GM06990 (cell line): ENCODE data around the gene TECTA.

ENCODE experiments used
- DNase-seq: peaks from one replicate; pipeline ENCODE4 v3.0.0-alpha.2; 2011; ENCODE audit not compliant: insufficient read length; ENCODE audit errors: extremely low read depth
- H3K27me3 ChIP-seq: replicated peaks from 2 replicates; pipeline ENCODE4 v1.6.0; 2011; ENCODE audit warnings: low read length; ENCODE audit not compliant: control insufficient read depth, insufficient read depth
- H3K36me3 ChIP-seq: 2 replicates; pipeline ENCODE4 v1.5.1; 2011; ENCODE audit warnings: low read length; ENCODE audit not compliant: control insufficient read depth, insufficient read depth
- H3K4me3 ChIP-seq: replicated peaks from 2 replicates; pipeline ENCODE4 v1.5.1; 2011; ENCODE audit warnings: low read depth, mild to moderate bottlenecking, control low read depth, low read length
- TF ChIP-seq, protein P1 (sequence below): IDR thresholded peaks from 2 replicates; pipeline ENCODE4 v1.5.1; 2011; ENCODE audit warnings: low read length, control low read depth, mild to moderate bottlenecking, inconsistent platforms; ENCODE audit not compliant: insufficient read depth, poor library complexity, severe bottlenecking

TECTA gene

DNA sequence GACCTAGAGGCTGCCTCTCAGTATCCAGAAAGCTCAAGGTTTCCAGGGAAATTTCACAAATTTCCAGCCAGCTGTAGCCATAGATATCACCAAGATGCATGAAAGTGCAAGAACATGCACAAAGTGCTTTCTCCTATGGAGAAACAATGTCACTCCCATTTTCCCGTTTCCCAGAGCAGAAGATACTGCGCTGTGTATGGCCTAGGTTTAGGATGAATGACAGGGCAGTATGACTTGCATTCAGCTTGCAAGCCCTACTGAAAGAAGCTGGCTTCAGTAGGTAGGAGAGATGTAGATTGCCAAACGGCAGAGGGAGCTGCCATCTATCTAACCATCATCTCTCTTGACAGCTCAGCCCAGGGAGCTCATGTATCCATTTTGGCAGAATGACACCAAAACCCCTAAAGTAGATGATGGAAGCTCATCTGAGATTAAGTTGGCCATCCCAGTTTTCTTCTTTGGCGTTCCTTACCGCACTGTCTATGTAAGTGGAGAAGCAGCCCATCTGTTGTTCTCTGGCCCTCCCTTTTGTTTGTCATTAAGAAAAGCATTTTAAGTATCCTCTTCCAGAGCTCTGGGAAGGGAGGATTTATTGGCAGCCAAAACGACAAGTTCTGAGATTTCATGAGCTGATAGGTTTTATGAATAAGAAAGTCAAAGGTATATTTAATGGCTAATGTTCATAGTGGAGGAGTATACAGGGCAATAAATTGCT is 4.6 kb downstream of the TECTA start:
- TF ChIP-seq, protein P1, sequence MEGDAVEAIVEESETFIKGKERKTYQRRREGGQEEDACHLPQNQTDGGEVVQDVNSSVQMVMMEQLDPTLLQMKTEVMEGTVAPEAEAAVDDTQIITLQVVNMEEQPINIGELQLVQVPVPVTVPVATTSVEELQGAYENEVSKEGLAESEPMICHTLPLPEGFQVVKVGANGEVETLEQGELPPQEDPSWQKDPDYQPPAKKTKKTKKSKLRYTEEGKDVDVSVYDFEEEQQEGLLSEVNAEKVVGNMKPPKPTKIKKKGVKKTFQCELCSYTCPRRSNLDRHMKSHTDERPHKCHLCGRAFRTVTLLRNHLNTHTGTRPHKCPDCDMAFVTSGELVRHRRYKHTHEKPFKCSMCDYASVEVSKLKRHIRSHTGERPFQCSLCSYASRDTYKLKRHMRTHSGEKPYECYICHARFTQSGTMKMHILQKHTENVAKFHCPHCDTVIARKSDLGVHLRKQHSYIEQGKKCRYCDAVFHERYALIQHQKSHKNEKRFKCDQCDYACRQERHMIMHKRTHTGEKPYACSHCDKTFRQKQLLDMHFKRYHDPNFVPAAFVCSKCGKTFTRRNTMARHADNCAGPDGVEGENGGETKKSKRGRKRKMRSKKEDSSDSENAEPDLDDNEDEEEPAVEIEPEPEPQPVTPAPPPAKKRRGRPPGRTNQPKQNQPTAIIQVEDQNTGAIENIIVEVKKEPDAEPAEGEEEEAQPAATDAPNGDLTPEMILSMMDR: peak; percentile 16
- Histone ChIP-seq H3K36me3 (no peaks in the 10 kb centered on the region), H3K27me3 (no peaks in the 10 kb centered on the region; the same call in 1 of the 2 replicates), H3K4me3 (no peak overlapping the region)
- no peak for DNase-seq

DNA sequence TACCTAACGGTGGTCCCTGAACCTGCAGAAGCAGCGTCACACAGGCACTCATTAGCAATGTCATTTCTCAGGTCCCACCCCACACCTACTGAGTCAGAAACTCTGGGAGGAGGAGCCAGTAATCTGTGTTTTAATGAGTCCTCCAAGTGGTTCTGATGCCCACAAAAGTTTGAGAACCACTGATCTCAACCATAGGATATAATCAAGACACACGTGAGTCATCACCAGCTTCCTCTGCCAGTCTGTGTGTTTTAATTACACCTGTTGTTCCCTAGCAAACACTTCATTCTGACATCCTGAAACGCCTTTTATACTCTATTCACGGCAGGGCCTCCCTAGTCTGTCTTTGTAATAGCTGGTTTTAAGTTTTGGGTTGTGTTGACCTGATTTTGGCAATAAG is 5.8 kb downstream of the TECTA start:
- Histone ChIP-seq H3K4me3 (no peak overlapping the region), H3K27me3 (no peaks in the 10 kb centered on the region; the same call in none of the 2 replicates), H3K36me3 (no peaks in the 10 kb centered on the region)
- DNase-seq: no peak
- TF ChIP-seq, protein P1: no peak

DNA sequence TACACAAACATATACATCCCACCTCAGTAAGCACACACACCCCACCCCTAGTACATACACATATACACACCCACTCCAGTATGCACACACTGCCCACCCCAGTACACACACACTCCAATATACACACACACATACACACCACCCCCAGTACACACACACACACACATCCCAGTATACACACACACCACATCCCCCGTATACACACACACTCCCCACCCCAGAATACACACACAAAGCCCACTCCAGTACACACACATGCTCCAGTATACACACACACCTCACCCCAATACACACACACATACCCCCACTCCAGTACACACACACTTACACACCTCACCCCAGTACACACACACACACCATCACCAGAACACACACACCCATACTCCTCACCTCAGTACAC is 7.4 kb downstream of the TECTA start:
- H3K27me3 ChIP-seq: no peaks in the 10 kb centered on the region; the same call in none of the 2 replicates
- TF ChIP-seq, protein P1: no peak

DNA sequence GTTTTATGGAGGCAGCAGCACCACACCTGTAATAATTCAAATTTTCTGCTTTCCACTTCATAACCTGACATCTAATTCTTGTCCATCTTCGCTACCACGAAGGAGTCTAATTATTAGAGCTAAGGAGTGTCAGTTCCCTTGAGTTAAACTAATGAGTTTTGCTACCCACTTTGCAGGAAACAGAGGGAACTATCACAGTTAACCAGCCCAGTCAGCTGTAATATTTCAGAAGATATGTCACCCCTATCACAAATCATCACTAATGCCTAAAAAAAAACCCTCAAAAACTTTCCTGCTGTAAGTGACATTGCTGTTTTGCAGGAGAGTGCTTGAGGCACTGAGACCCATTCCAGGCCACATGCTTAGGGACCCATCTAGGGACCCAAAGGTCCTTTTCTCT is 8.4 kb downstream of the TECTA start:
- TF ChIP-seq, protein P1: no peak
- no peaks in the 10 kb centered on the region for H3K36me3 ChIP-seq
- no peak for DNase-seq
- H3K27me3 ChIP-seq: no peaks in the 10 kb centered on the region; the same call in none of the 2 replicates
- no peak overlapping the region for H3K4me3 ChIP-seq

More for the DNA sequence above, 7.4 kb downstream of the TECTA start:
- no peak for DNase-seq
- Histone ChIP-seq H3K36me3 (no peaks in the 10 kb centered on the region), H3K4me3 (no peak overlapping the region)

DNA sequence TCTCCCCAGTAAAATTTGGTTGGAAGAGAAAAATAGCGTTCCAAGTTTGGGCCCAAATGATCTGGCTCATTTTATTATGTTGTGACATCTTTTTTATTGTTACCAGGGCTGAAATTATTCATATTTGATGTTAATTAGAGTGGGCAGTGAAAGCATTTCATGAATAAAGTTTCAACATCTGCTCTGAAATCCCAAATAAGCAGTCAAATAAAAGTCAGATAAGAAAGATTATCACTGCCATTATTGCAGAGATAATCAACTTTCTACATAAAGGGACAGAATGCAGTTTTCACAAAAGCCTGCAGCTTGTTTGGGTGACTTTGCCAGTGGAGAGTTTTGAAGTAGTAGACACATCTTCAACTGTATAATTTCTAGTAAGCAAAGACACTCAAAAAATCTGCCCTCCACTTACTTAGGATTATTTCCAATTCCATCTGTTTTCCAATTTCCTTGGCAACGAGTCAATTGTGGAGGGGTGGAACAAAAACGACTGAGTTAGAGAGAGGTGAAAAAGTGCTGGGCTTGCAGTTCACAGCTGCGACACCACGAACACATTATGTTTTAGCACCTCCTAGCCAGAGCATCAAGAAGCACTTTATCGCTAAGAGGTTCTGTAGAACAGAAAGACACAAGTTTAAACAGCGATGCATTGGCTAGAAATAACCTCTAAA is 9.0 kb downstream of the TECTA start:
- no peaks in the 10 kb centered on the region; the same call in none of the 2 replicates for H3K27me3 ChIP-seq

More for the DNA sequence above, 9.0 kb downstream of the TECTA start:
- no peak overlapping the region for H3K4me3 ChIP-seq
- H3K36me3 ChIP-seq: no peaks in the 10 kb centered on the region
- TF ChIP-seq, protein P1: no peak
- no peak for DNase-seq
